SK-N-SH (cell line): Measurements from ENCODE around the gene OR4E1. TPM values are rescaled to one million over a fixed set of nuclear protein-coding genes. Genes with fewer than 3 reads are reported as not detected.

Source experiments
- CTCF ChIA-PET: fragments of 300-600, 350-600 bp; formaldehyde crosslinking; extraction: SDS; loops from one replicate; lab custom pipeline; 2021; lab: Yijun Ruan, JAX
- POLR2A ChIA-PET: fragments of 350-600 bp; sonication (Branson Sonifier 250); formaldehyde crosslinking; extraction: SDS; loops from one replicate; lab custom pipeline; 2020; ENCODE audit warnings: antibody characterized with exemption, inconsistent platforms; lab: Yijun Ruan, JAX
- DNase-seq: peaks from one replicate; pipeline ENCODE4 v3.0.0; 2012
- H2AFZ ChIP-seq: fragments of 200-600 bp; sonication (generic); 2 replicates; pipeline ENCODE4 v1.8.1; 2016; ENCODE audit warnings: antibody characterized with exemption, mild to moderate bottlenecking, low read depth
- H3F3A ChIP-seq: fragments of 200-600 bp; sonication (generic); replicated peaks from 2 replicates; pipeline ENCODE3; 2016; ENCODE audit warnings: antibody characterized with exemption, mild to moderate bottlenecking; ENCODE audit not compliant: insufficient read depth
- H3K27ac ChIP-seq, 2 experiments: fragments of 200-500 bp in 1 of 2; fragments of 200-600 bp in 1 of 2; sonication (Bioruptor generic) in 1 of 2; sonication (generic), shearing (Covaris generic) in 1 of 2; 2 replicates each; pipeline versions ENCODE4 v1.5.1 to v1.6.1; 2014 to 2016; ENCODE audit warnings: low read depth in 2 of 2, inconsistent platforms in 1 of 2, low read length in 1 of 2, mild to moderate bottlenecking in 1 of 2, mixed read lengths in 1 of 2
- H3K27me3 ChIP-seq: fragments of 200-600 bp; sonication (generic), shearing (Covaris generic); 2 replicates; pipeline ENCODE4 v1.6.1; 2016; ENCODE audit warnings: mixed run types; ENCODE audit not compliant: insufficient read depth
- H3K36me3 ChIP-seq, 2 experiments: fragments of 200-500 bp in 1 of 2; fragments of 200-600 bp in 1 of 2; sonication (Bioruptor generic) in 1 of 2; sonication (generic) in 1 of 2; replicated peaks in 1 of 2; 2 replicates each; pipeline versions ENCODE3 to v1.5.1; 2014 to 2016; ENCODE audit warnings: low read length in 1 of 2, mild to moderate bottlenecking in 1 of 2; ENCODE audit not compliant: insufficient read depth in 2 of 2, control insufficient read depth in 1 of 2
- H3K4me1 ChIP-seq, 2 experiments: fragments of 200-500 bp in 1 of 2; fragments of 200-600 bp in 1 of 2; sonication (Bioruptor generic) in 1 of 2; sonication (generic), shearing (Covaris generic) in 1 of 2; 2 replicates each; pipeline versions ENCODE4 v1.5.1 to v1.6.1; 2014 to 2016; ENCODE audit warnings: low read depth in 1 of 2, low read length in 1 of 2, mixed run types in 1 of 2; ENCODE audit not compliant: insufficient read depth in 2 of 2, control insufficient read depth in 1 of 2
- H3K4me2 ChIP-seq: fragments of 200-600 bp; sonication (generic), shearing (Covaris generic); 2 replicates; pipeline ENCODE4 v1.6.1; 2017; ENCODE audit warnings: mixed run types
- H3K4me3 ChIP-seq, 2 experiments: fragments of 200-500 bp in 1 of 2; fragments of 200-600 bp in 1 of 2; sonication (Bioruptor generic) in 1 of 2; sonication (generic), shearing (Covaris generic) in 1 of 2; 2 replicates each; pipeline versions ENCODE4 v1.5.1 to v1.8.1; 2014 to 2016; ENCODE audit warnings: low read depth in 2 of 2, inconsistent platforms in 1 of 2, low read length in 1 of 2, mild to moderate bottlenecking in 1 of 2, mixed read lengths in 1 of 2, moderate library complexity in 1 of 2
- H3K79me2 ChIP-seq: fragments of 200-600 bp; sonication (generic); 2 replicates; pipeline ENCODE4 v1.8.1; 2017; ENCODE audit warnings: mild to moderate bottlenecking; ENCODE audit not compliant: insufficient read depth
- H3K9ac ChIP-seq: fragments of 200-600 bp; sonication (generic); 2 replicates; pipeline ENCODE4 v1.6.1; 2017; ENCODE audit warnings: mixed run types
- H3K9me2 ChIP-seq: fragments of 200-600 bp; sonication (generic); 2 replicates; pipeline ENCODE4 v1.6.1; 2017; ENCODE audit warnings: mixed run types
- H3K9me3 ChIP-seq: fragments of 200-600 bp; sonication (generic); 2 replicates; pipeline ENCODE4 v1.6.1; 2017; ENCODE audit warnings: mixed run types, mild to moderate bottlenecking, moderate library complexity
- H4K20me1 ChIP-seq: fragments of 200-600 bp; sonication (generic); 2 replicates; pipeline ENCODE4 v1.6.1; 2017; ENCODE audit warnings: mild to moderate bottlenecking, mixed run types; ENCODE audit not compliant: insufficient read depth
- EP300 ChIP-seq, 2 experiments: IDR thresholded peaks; 2 replicates each; pipeline versions ENCODE4 v1.4.0 to v1.6.1; 2012; ENCODE audit warnings: borderline replicate concordance in 1 of 2, low read depth in 1 of 2, low read length in 1 of 2
- EZH2phosphoT487 ChIP-seq: fragments of 200-600 bp; sonication (generic); IDR thresholded peaks from 2 replicates; pipeline ENCODE4 v1.6.1; 2017; ENCODE audit warnings: low read depth, mixed run types, mild to moderate bottlenecking, antibody characterized with exemption, moderate library complexity, borderline replicate concordance
- FOSL2 ChIP-seq: IDR thresholded peaks from 2 replicates; pipeline ENCODE4 v1.4.0; 2012; ENCODE audit warnings: low read depth, mild to moderate bottlenecking, moderate library complexity, borderline replicate concordance
- FOXJ3 ChIP-seq: sonication (generic); formaldehyde crosslinking; IDR thresholded peaks from 2 replicates; pipeline ENCODE4 v1.5.1; 2020; ENCODE audit warnings: mild to moderate bottlenecking, missing genetic modification reagents
- FOXM1 ChIP-seq: IDR thresholded peaks from 2 replicates; pipeline ENCODE4 v1.4.0; 2012; ENCODE audit warnings: low read depth, mild to moderate bottlenecking
- GABPA ChIP-seq: IDR thresholded peaks from 2 replicates; pipeline ENCODE4 v1.4.0; 2012; ENCODE audit warnings: low read depth, mild to moderate bottlenecking
- JUND ChIP-seq: IDR thresholded peaks from 2 replicates; pipeline ENCODE4 v1.4.0; 2012
- MAX ChIP-seq: IDR thresholded peaks from 2 replicates; pipeline ENCODE4 v1.4.0; 2012; ENCODE audit warnings: low read depth
- NFIC ChIP-seq: IDR thresholded peaks from 2 replicates; pipeline ENCODE4 v1.4.0; 2012; ENCODE audit warnings: borderline replicate concordance
- NRF1 ChIP-seq: IDR thresholded peaks from 2 replicates; pipeline ENCODE4 v1.6.1; 2012; ENCODE audit warnings: low read depth, mild to moderate bottlenecking, low read length
- PBX3 ChIP-seq: IDR thresholded peaks from 2 replicates; pipeline ENCODE4; 2012
- RCOR1 ChIP-seq: fragments of 150-350 bp; IDR thresholded peaks from 2 replicates; pipeline ENCODE4 v1.6.1; 2017; ENCODE audit warnings: antibody characterized with exemption, low read length
- RFX5 ChIP-seq: IDR thresholded peaks from 2 replicates; pipeline ENCODE4 v1.6.1; 2012; ENCODE audit warnings: mild to moderate bottlenecking, improper control_type of control experiment, low read length
- RXRA ChIP-seq: IDR thresholded peaks from 2 replicates; pipeline ENCODE4 v1.4.0; 2012; ENCODE audit warnings: low read depth, mild to moderate bottlenecking, borderline replicate concordance
- SMC3 ChIP-seq: IDR thresholded peaks from 2 replicates; pipeline ENCODE4 v1.6.1; 2012; ENCODE audit warnings: low read depth, low read length, improper control_type of control experiment
- TAF1 ChIP-seq: IDR thresholded peaks from 2 replicates; pipeline ENCODE4 v1.6.1; 2012; ENCODE audit warnings: low read depth, mild to moderate bottlenecking, low read length, moderate library complexity, borderline replicate concordance
- YY1 ChIP-seq: IDR thresholded peaks from 2 replicates; pipeline ENCODE4 v1.4.0; 2012; ENCODE audit warnings: low read depth, mild to moderate bottlenecking
- ZBTB33 ChIP-seq: IDR thresholded peaks from 2 replicates; pipeline ENCODE4 v1.4.0; 2012; ENCODE audit warnings: low read depth, borderline replicate concordance
- WGBS: methylation state at CpG from one replicate; pipeline ENCODE4 v1.1.6; 2017; ENCODE audit warnings: low lambda C conversion rate; 5-methylcytosine and 5-hydroxymethylcytosine counted together
- polyA plus RNA-seq, 3 experiments: library from polyadenylated mRNA; depleted of rRNA; stranded (reverse); fragments of >200 nt; gene quantifications; 2 replicates each; pipeline ENCODE4 v1.2.3, GENCODE V29; 2012

The OR4E1 gene
- polyA plus RNA-seq, 1 of the 3 experiments (the other 2 are of a cell fraction): not detected

- ChIA-PET POLR2A (no interaction called here), CTCF (no interaction called here)
- DNase-seq: no peak
- Histone ChIP-seq H3K4me3 (no peak overlapping the region), H3K4me2 (no peak overlapping the region), H2AFZ (no peak overlapping the region), H3K4me1 (no peaks in the 10 kb centered on the region; a peak in 1 of 4 replicates), H3K9ac (no peak overlapping the region), H3F3A (peaks cover 4% of the 10 kb centered on the region), H3K36me3 (no peaks in the 10 kb centered on the region), H3K27ac (no peak overlapping the region), H3K79me2 (no peaks in the 10 kb centered on the region), H3K9me3 (no peaks in the 10 kb centered on the region), H3K27me3 (peaks cover 13% of the 10 kb centered on the region; the same call in 1 of the 2 replicates)
- 3% methylated on average over 2 of the region's 2 CpGs for WGBS
- no peak for TF ChIP-seq RXRA
- no peak for TF ChIP-seq PBX3
- TF ChIP-seq RCOR1: no peak
- TF ChIP-seq NRF1: no peak
- TF ChIP-seq, all 33 proteins: peak for 0
- H4K20me1 ChIP-seq: no peaks in the 10 kb centered on the region
- H3K9me2 ChIP-seq: no peaks in the 10 kb centered on the region
These were observed 2.2 kb downstream of the OR4E1 start for GRCh38 chr14:21671371-21671770.

- H3K4me1 ChIP-seq: no peaks in the 10 kb centered on the region; a peak in 1 of 4 replicates
- no peaks in the 10 kb centered on the region for H3K9me3 ChIP-seq
- no peak overlapping the region for H3K9ac ChIP-seq
- POLR2A ChIA-PET: no interaction called here
- CTCF ChIA-PET: no interaction called here
- peaks cover 4% of the 10 kb centered on the region for H3F3A ChIP-seq
- H3K9me2 ChIP-seq: no peaks in the 10 kb centered on the region
- TF ChIP-seq RXRA (no peak), NFIC (no peak), FOXJ3 (CRISPR knock-in tag) (no peak), MAX (no peak), ZBTB33 (no peak)
- H2AFZ ChIP-seq: no peak overlapping the region
- H4K20me1 ChIP-seq: no peaks in the 10 kb centered on the region
- no peaks in the 10 kb centered on the region for H3K36me3 ChIP-seq
- no peak overlapping the region for H3K27ac ChIP-seq
- DNase-seq: no peak
- peaks cover 13% of the 10 kb centered on the region; the same call in 1 of the 2 replicates for H3K27me3 ChIP-seq
- H3K4me2 ChIP-seq: no peak overlapping the region
- no peak overlapping the region for H3K4me3 ChIP-seq
- H3K79me2 ChIP-seq: no peaks in the 10 kb centered on the region
These were observed 4.3 kb downstream of the OR4E1 start for GRCh38 chr14:21669284-21669683.

GRCh38 chr14:21668377-21668776 lies 5.2 kb downstream of the OR4E1 start:
- H3K4me1 ChIP-seq: no peaks in the 10 kb centered on the region; a peak in 1 of 4 replicates
- no peaks in the 10 kb centered on the region for H3K36me3 ChIP-seq
- H3K27ac ChIP-seq: no peak overlapping the region
- H3K9me3 ChIP-seq: no peaks in the 10 kb centered on the region
- H3K79me2 ChIP-seq: no peaks in the 10 kb centered on the region
- H4K20me1 ChIP-seq: no peaks in the 10 kb centered on the region
- H3K9ac ChIP-seq: no peak overlapping the region
- H3K27me3 ChIP-seq: peaks cover 5% of the 10 kb centered on the region; the same call in 1 of the 2 replicates
- H3K4me3 ChIP-seq: no peak overlapping the region
- no peaks in the 10 kb centered on the region for H3K9me2 ChIP-seq
- no peak for DNase-seq
- CTCF ChIA-PET: no interaction called here
- POLR2A ChIA-PET: no interaction called here
- no peak overlapping the region for H2AFZ ChIP-seq
- H3F3A ChIP-seq: peaks cover 4% of the 10 kb centered on the region
- WGBS: 0% methylated on average over 3 of the region's 3 CpGs
- no peak overlapping the region for H3K4me2 ChIP-seq
- TF ChIP-seq RFX5 (no peak), GABPA (no peak), SMC3 (no peak), EP300 (IDR thresholded peaks at IDR 0.05; ENCODE audit: borderline replicate concordance in 1 of 2, low read depth in 1 of 2, low read length in 1 of 2) (no peak), ZBTB33 (no peak), FOSL2 (no peak), JUND (no peak), EZH2phosphoT487 (no peak), FOXM1 (no peak), TAF1 (no peak), RXRA (no peak), NRF1 (no peak), YY1 (no peak)
